HuH-7.5 (cell line): Measurements from ENCODE around the gene RSAD2.
A peak's percentile ranks its signal among the peaks of the same experiment; 100 is the strongest.
"Not testable (repeated sequence)": the region's sequence is repeated elsewhere in the genome, so short reads cannot be mapped to it uniquely, and the experiment has no call there.

Experiments
- DNase-seq: peaks from one replicate; pipeline ENCODE4 v3.0.0; 2011; ENCODE audit warnings: low spot score

Gene RSAD2

GRCh38 chr2:6864231-6864754, 13.3 kb upstream of the RSAD2 start:
- DNase-seq, result no peak

- DNase-seq, result no peak
These were observed 12.6 kb upstream of the RSAD2 start for GRCh38 chr2:6864923-6865345.

- DNase-seq, result peak; percentile 66
These were observed 12.0 kb upstream of the RSAD2 start, which contains the start of gene CMPK2 for GRCh38 chr2:6865346-6866274. Gene CMPK2, minus strand, starts transcription at chr2:6865907. Its CDS starts 211 bp downstream, at chr2:6865696.

GRCh38 chr2:6866275-6866671, 11.3 kb upstream of the RSAD2 start:
- peak; percentile 37 for DNase-seq

GRCh38 chr2:6866982-6867381, 10.6 kb upstream of the RSAD2 start:
- no peak for DNase-seq

GRCh38 chr2:6872394-6872793, 5.2 kb upstream of the RSAD2 start:
- no peak for DNase-seq

- no peak for DNase-seq
These were observed 3.5 kb upstream of the RSAD2 start for GRCh38 chr2:6874032-6874431.

- no peak for DNase-seq
These were observed 1.3 kb upstream of the RSAD2 start for GRCh38 chr2:6876309-6876708.

GRCh38 chr2:6878549-6878948, 972 bp downstream of the RSAD2 start:
- no peak for DNase-seq

- no peak for DNase-seq
These were observed 1.4 kb downstream of the RSAD2 start for GRCh38 chr2:6879011-6879410.

- no peak for DNase-seq
These were observed 2.7 kb downstream of the RSAD2 start for GRCh38 chr2:6880200-6880733.

GRCh38 chr2:6881046-6881445, 3.5 kb downstream of the RSAD2 start:
- no peak for DNase-seq

GRCh38 chr2:6881516-6881915, 3.9 kb downstream of the RSAD2 start:
- no peak for DNase-seq

- no peak for DNase-seq
These were observed 6.0 kb downstream of the RSAD2 start for GRCh38 chr2:6883448-6884122.

GRCh38 chr2:6885551-6885950, 8.0 kb downstream of the RSAD2 start:
- no peak for DNase-seq

- no peak for DNase-seq
These were observed 8.4 kb downstream of the RSAD2 start for GRCh38 chr2:6885968-6886367.

GRCh38 chr2:6887751-6888192, 10.2 kb downstream of the RSAD2 start:
- DNase-seq, result no peak

- DNase-seq, result no peak
These were observed 11.1 kb downstream of the RSAD2 start for GRCh38 chr2:6888724-6889123.

GRCh38 chr2:6893876-6894482, 16.4 kb downstream of the RSAD2 start:
- no peak for DNase-seq

GRCh38 chr2:6896930-6897759, 19.6 kb downstream of the RSAD2 start:
- no peak for DNase-seq

- not testable (repeated sequence) for DNase-seq
These were observed 25.0 kb downstream of the RSAD2 start for GRCh38 chr2:6902581-6902980.
